ENCODE measurements around the gene DLG1.

The DLG1 gene

GRCh38 chr3:197286678-197287077 is 11.7 kb downstream of the DLG1 start:
- H3K9me3 ChIP-seq (replicated peaks; ENCODE audit: insufficient read depth, low read length), result no peaks in the 10 kb centered on the region
- H3F3A ChIP-seq (ENCODE audit: insufficient read depth, low read length), result no peaks in the 10 kb centered on the region
- TF ChIP-seq EZH2phosphoT487 (IDR thresholded peaks at IDR 0.05; ENCODE audit: low read length) (no peak), CTCF (IDR thresholded peaks at IDR 0.05; ENCODE audit: low read length) (no peak)
- H2AFZ ChIP-seq (ENCODE audit: low read length), result no peak overlapping the region
- no peak overlapping the region for H3K27ac ChIP-seq (ENCODE audit: low read length)
- H4K20me1 ChIP-seq (ENCODE audit: insufficient read depth, low read length), result 0 out of 2 replicates have a peak, but pooled peaks cover 4% of the 10 kb centered on the region
- H3K4me3 ChIP-seq (ENCODE audit: low read length), result no peak overlapping the region
- no peak overlapping the region for H3K9ac ChIP-seq (ENCODE audit: low read length)
- H3K9me2 ChIP-seq (replicated peaks; ENCODE audit: insufficient read depth, low read length), result no peaks in the 10 kb centered on the region
- no peak overlapping the region for H3K4me2 ChIP-seq (ENCODE audit: low read depth, low read length)
- peaks cover 17% of the 10 kb centered on the region for H3K36me3 ChIP-seq (replicated peaks; ENCODE audit: insufficient read depth, low read length)
- H3K27me3 ChIP-seq (replicated peaks; ENCODE audit: insufficient read depth, low read length), result no peaks in the 10 kb centered on the region
- DNase-seq, result no peak
- H3K4me1 ChIP-seq (ENCODE audit: low read length), result no peaks in the 10 kb centered on the region
- peaks cover 59% of the 10 kb centered on the region for H3K79me2 ChIP-seq (ENCODE audit: low read length)

DNA sequence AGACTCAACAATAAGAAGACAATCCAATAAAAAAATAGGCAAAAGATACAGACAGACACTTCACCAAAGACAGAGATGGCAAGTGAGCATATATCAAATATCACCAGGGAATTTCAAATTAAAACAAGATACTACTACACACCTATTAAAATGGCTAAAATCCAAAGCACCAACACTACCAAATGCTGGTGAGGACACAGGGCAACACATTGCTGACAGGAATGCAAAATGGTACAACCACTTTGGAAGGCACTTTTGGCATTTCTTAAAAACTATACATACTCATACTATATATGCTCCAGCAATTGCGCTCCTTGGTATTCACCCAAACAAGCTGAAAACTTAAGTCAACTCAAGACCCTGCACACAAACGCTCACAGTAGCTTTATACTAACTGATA is 12.9 kb downstream of the DLG1 start:
- no peak overlapping the region for H3K9ac ChIP-seq (ENCODE audit: low read length)
- H3K4me3 ChIP-seq (ENCODE audit: low read length), result no peak overlapping the region
- no peak overlapping the region for H2AFZ ChIP-seq (ENCODE audit: low read length)
- peaks cover 57% of the 10 kb centered on the region for H3K79me2 ChIP-seq (ENCODE audit: low read length)
- no peaks in the 10 kb centered on the region for H3K9me3 ChIP-seq (replicated peaks; ENCODE audit: insufficient read depth, low read length)
- H3K9me2 ChIP-seq (replicated peaks; ENCODE audit: insufficient read depth, low read length), result no peaks in the 10 kb centered on the region
- no peaks in the 10 kb centered on the region for H3F3A ChIP-seq (ENCODE audit: insufficient read depth, low read length)
- TF ChIP-seq EZH2phosphoT487 (IDR thresholded peaks at IDR 0.05; ENCODE audit: low read length) (no peak), CTCF (IDR thresholded peaks at IDR 0.05; ENCODE audit: low read length) (no peak), EZH2 (optimal IDR thresholded peaks at IDR 0.05; ENCODE audit: low read depth, low read length) (no peak)
- no peaks in the 10 kb centered on the region for H3K4me1 ChIP-seq (ENCODE audit: low read length)
- no peak for DNase-seq
- H3K4me2 ChIP-seq (ENCODE audit: low read depth, low read length), result no peak overlapping the region
- H3K36me3 ChIP-seq (replicated peaks; ENCODE audit: insufficient read depth, low read length), result peaks cover 11% of the 10 kb centered on the region; the same call in 1 of the 2 replicates
- H3K27ac ChIP-seq (ENCODE audit: low read length), result no peak overlapping the region
- H3K27me3 ChIP-seq (replicated peaks; ENCODE audit: insufficient read depth, low read length), result no peaks in the 10 kb centered on the region
- 0 out of 2 replicates have a peak, but pooled peaks cover 4% of the 10 kb centered on the region for H4K20me1 ChIP-seq (ENCODE audit: insufficient read depth, low read length)

DNA sequence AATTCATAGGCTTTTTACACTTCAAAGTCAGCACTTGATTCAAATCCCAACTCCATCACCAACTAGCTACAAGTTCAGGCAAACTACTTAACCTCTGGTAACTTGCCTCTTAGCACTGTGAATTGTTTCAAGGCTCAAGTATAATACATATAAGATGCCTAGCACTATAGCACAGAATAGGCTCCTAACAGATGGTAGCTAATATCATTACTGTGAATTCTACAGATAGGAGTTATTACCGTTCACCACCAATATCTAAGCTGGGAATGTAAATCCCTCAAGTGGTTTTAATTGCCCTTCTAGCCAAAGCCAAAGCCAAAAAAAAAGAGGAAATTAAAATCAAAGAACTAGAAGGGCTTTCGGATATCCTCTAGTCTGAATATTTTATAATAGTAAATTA is 15.4 kb downstream of the DLG1 start:
- Histone ChIP-seq H3K36me3 (replicated peaks; ENCODE audit: insufficient read depth, low read length) (peaks cover 9% of the 10 kb centered on the region; the same call in 1 of the 2 replicates), H3K9ac (ENCODE audit: low read length) (no peak overlapping the region), H3K79me2 (ENCODE audit: low read length) (peaks cover 50% of the 10 kb centered on the region), H3K4me3 (ENCODE audit: low read length) (no peak overlapping the region), H3K9me2 (replicated peaks; ENCODE audit: insufficient read depth, low read length) (no peaks in the 10 kb centered on the region), H4K20me1 (ENCODE audit: insufficient read depth, low read length) (no peaks in the 10 kb centered on the region), H3K9me3 (replicated peaks; ENCODE audit: insufficient read depth, low read length) (no peaks in the 10 kb centered on the region), H3K4me1 (ENCODE audit: low read length) (no peaks in the 10 kb centered on the region), H3K27ac (ENCODE audit: low read length) (no peak overlapping the region), H2AFZ (ENCODE audit: low read length) (no peak overlapping the region), H3K4me2 (ENCODE audit: low read depth, low read length) (no peak overlapping the region), H3F3A (ENCODE audit: insufficient read depth, low read length) (no peaks in the 10 kb centered on the region), H3K27me3 (replicated peaks; ENCODE audit: insufficient read depth, low read length) (no peaks in the 10 kb centered on the region)
- DNase-seq, result no peak
- TF ChIP-seq EZH2 (optimal IDR thresholded peaks at IDR 0.05; ENCODE audit: low read depth, low read length) (no peak), CTCF (IDR thresholded peaks at IDR 0.05; ENCODE audit: low read length) (no peak), EZH2phosphoT487 (IDR thresholded peaks at IDR 0.05; ENCODE audit: low read length) (no peak)

Measured in MM.1S (cell line).